ENCODE measurements around the gene TRAF2.

The TRAF2 gene

GRCh38 chr9:136922540-136922939 lies 36.2 kb downstream of the TRAF2 start:
- no peaks in the 10 kb centered on the region for H3K4me1 ChIP-seq (ENCODE audit: control insufficient read depth, insufficient read depth, low read length)
- no peak overlapping the region for H3K9ac ChIP-seq (ENCODE audit: low read length)
- H3K27ac ChIP-seq (ENCODE audit: low read depth, low read length): no peak overlapping the region
- H3K36me3 ChIP-seq (ENCODE audit: control insufficient read depth, insufficient read depth, low read length): peaks cover 76% of the 10 kb centered on the region
- no peaks in the 10 kb centered on the region for H3K9me3 ChIP-seq (ENCODE audit: control insufficient read depth, insufficient read depth, low read depth, low read length)
- no peak overlapping the region for H3K4me3 ChIP-seq (ENCODE audit: low read depth, low read length)
- no peaks in the 10 kb centered on the region for H3K27me3 ChIP-seq (ENCODE audit: control insufficient read depth, insufficient read depth, low read length)

- Histone ChIP-seq H3K4me1 (ENCODE audit: control insufficient read depth, insufficient read depth, low read length) (no peaks in the 10 kb centered on the region), H3K9ac (ENCODE audit: low read length) (no peak overlapping the region), H3K9me3 (ENCODE audit: control insufficient read depth, insufficient read depth, low read depth, low read length) (no peaks in the 10 kb centered on the region), H3K4me3 (ENCODE audit: low read depth, low read length) (no peak overlapping the region), H3K27ac (ENCODE audit: low read depth, low read length) (no peak overlapping the region), H3K36me3 (ENCODE audit: control insufficient read depth, insufficient read depth, low read length) (peaks cover 83% of the 10 kb centered on the region), H3K27me3 (ENCODE audit: control insufficient read depth, insufficient read depth, low read length) (no peaks in the 10 kb centered on the region)
Measured at GRCh38 chr9:136923881-136924280, 37.6 kb downstream of the TRAF2 start.

- Histone ChIP-seq H3K27ac (ENCODE audit: low read depth, low read length) (no peak overlapping the region), H3K36me3 (ENCODE audit: control insufficient read depth, insufficient read depth, low read length) (peaks cover 78% of the 10 kb centered on the region), H3K27me3 (ENCODE audit: control insufficient read depth, insufficient read depth, low read length) (no peaks in the 10 kb centered on the region), H3K9ac (ENCODE audit: low read length) (no peak overlapping the region), H3K4me1 (ENCODE audit: control insufficient read depth, insufficient read depth, low read length) (no peaks in the 10 kb centered on the region), H3K4me3 (ENCODE audit: low read depth, low read length) (no peak overlapping the region), H3K9me3 (ENCODE audit: control insufficient read depth, insufficient read depth, low read depth, low read length) (no peaks in the 10 kb centered on the region)
Measured at GRCh38 chr9:136925414-136926153, 39.3 kb downstream of the TRAF2 start.

- Histone ChIP-seq H3K27ac (ENCODE audit: low read depth, low read length) (no peak overlapping the region), H3K4me3 (ENCODE audit: low read depth, low read length) (no peak overlapping the region), H3K4me1 (ENCODE audit: control insufficient read depth, insufficient read depth, low read length) (no peaks in the 10 kb centered on the region), H3K36me3 (ENCODE audit: control insufficient read depth, insufficient read depth, low read length) (peaks cover 71% of the 10 kb centered on the region), H3K9me3 (ENCODE audit: control insufficient read depth, insufficient read depth, low read depth, low read length) (no peaks in the 10 kb centered on the region), H3K27me3 (ENCODE audit: control insufficient read depth, insufficient read depth, low read length) (no peaks in the 10 kb centered on the region), H3K9ac (ENCODE audit: low read length) (no peak overlapping the region)
Measured at GRCh38 chr9:136926154-136926704, 39.9 kb downstream of the TRAF2 start.

GRCh38 chr9:136926749-136927148 lies 40.4 kb downstream of the TRAF2 start:
- no peaks in the 10 kb centered on the region for H3K9me3 ChIP-seq (ENCODE audit: control insufficient read depth, insufficient read depth, low read depth, low read length)
- H3K9ac ChIP-seq (ENCODE audit: low read length): no peak overlapping the region
- no peak overlapping the region for H3K27ac ChIP-seq (ENCODE audit: low read depth, low read length)
- H3K27me3 ChIP-seq (ENCODE audit: control insufficient read depth, insufficient read depth, low read length): no peaks in the 10 kb centered on the region
- H3K36me3 ChIP-seq (ENCODE audit: control insufficient read depth, insufficient read depth, low read length): peaks cover 68% of the 10 kb centered on the region
- H3K4me3 ChIP-seq (ENCODE audit: low read depth, low read length): no peak overlapping the region
- no peaks in the 10 kb centered on the region for H3K4me1 ChIP-seq (ENCODE audit: control insufficient read depth, insufficient read depth, low read length)

GRCh38 chr9:136927343-136928271 lies 41.3 kb downstream of the TRAF2 start:
- no peaks in the 10 kb centered on the region for H3K9me3 ChIP-seq (ENCODE audit: control insufficient read depth, insufficient read depth, low read depth, low read length)
- no peak overlapping the region for H3K4me3 ChIP-seq (ENCODE audit: low read depth, low read length)
- H3K36me3 ChIP-seq (ENCODE audit: control insufficient read depth, insufficient read depth, low read length): peaks cover 66% of the 10 kb centered on the region
- H3K27me3 ChIP-seq (ENCODE audit: control insufficient read depth, insufficient read depth, low read length): no peaks in the 10 kb centered on the region
- H3K27ac ChIP-seq (ENCODE audit: low read depth, low read length): no peak overlapping the region
- no peak overlapping the region for H3K9ac ChIP-seq (ENCODE audit: low read length)
- no peaks in the 10 kb centered on the region for H3K4me1 ChIP-seq (ENCODE audit: control insufficient read depth, insufficient read depth, low read length)

- no peaks in the 10 kb centered on the region for H3K4me1 ChIP-seq (ENCODE audit: control insufficient read depth, insufficient read depth, low read length)
- H3K4me3 ChIP-seq (ENCODE audit: low read depth, low read length): no peak overlapping the region
- no peak overlapping the region for H3K9ac ChIP-seq (ENCODE audit: low read length)
- no peak overlapping the region for H3K27ac ChIP-seq (ENCODE audit: low read depth, low read length)
- no peaks in the 10 kb centered on the region for H3K27me3 ChIP-seq (ENCODE audit: control insufficient read depth, insufficient read depth, low read length)
- peaks cover 64% of the 10 kb centered on the region for H3K36me3 ChIP-seq (ENCODE audit: control insufficient read depth, insufficient read depth, low read length)
- no peaks in the 10 kb centered on the region for H3K9me3 ChIP-seq (ENCODE audit: control insufficient read depth, insufficient read depth, low read depth, low read length)
Measured at GRCh38 chr9:136928591-136928990, 42.3 kb downstream of the TRAF2 start.

GRCh38 chr9:136930014-136930413 lies 43.7 kb downstream of the TRAF2 start:
- no peak overlapping the region for H3K9ac ChIP-seq (ENCODE audit: low read length)
- no peak overlapping the region for H3K27ac ChIP-seq (ENCODE audit: low read depth, low read length)
- H3K36me3 ChIP-seq (ENCODE audit: control insufficient read depth, insufficient read depth, low read length): peaks cover 67% of the 10 kb centered on the region
- H3K9me3 ChIP-seq (ENCODE audit: control insufficient read depth, insufficient read depth, low read depth, low read length): no peaks in the 10 kb centered on the region
- H3K27me3 ChIP-seq (ENCODE audit: control insufficient read depth, insufficient read depth, low read length): no peaks in the 10 kb centered on the region
- H3K4me3 ChIP-seq (ENCODE audit: low read depth, low read length): no peak overlapping the region
- H3K4me1 ChIP-seq (ENCODE audit: control insufficient read depth, insufficient read depth, low read length): no peaks in the 10 kb centered on the region

GRCh38 chr9:136931611-136932130 lies 45.4 kb downstream of the TRAF2 start:
- H3K9me3 ChIP-seq (ENCODE audit: control insufficient read depth, insufficient read depth, low read depth, low read length): no peaks in the 10 kb centered on the region
- H3K36me3 ChIP-seq (ENCODE audit: control insufficient read depth, insufficient read depth, low read length): peaks cover 54% of the 10 kb centered on the region
- no peaks in the 10 kb centered on the region for H3K27me3 ChIP-seq (ENCODE audit: control insufficient read depth, insufficient read depth, low read length)
- no peak overlapping the region for H3K27ac ChIP-seq (ENCODE audit: low read depth, low read length)
- no peaks in the 10 kb centered on the region for H3K4me1 ChIP-seq (ENCODE audit: control insufficient read depth, insufficient read depth, low read length)
- no peak overlapping the region for H3K4me3 ChIP-seq (ENCODE audit: low read depth, low read length)
- no peak overlapping the region for H3K9ac ChIP-seq (ENCODE audit: low read length)

- Histone ChIP-seq H3K36me3 (ENCODE audit: control insufficient read depth, insufficient read depth, low read length) (peaks cover 44% of the 10 kb centered on the region), H3K27ac (ENCODE audit: low read depth, low read length) (no peak overlapping the region), H3K4me3 (ENCODE audit: low read depth, low read length) (no peak overlapping the region), H3K4me1 (ENCODE audit: control insufficient read depth, insufficient read depth, low read length) (peaks cover 5% of the 10 kb centered on the region), H3K9ac (ENCODE audit: low read length) (no peak overlapping the region), H3K27me3 (ENCODE audit: control insufficient read depth, insufficient read depth, low read length) (no peaks in the 10 kb centered on the region), H3K9me3 (ENCODE audit: control insufficient read depth, insufficient read depth, low read depth, low read length) (no peaks in the 10 kb centered on the region)
Measured at GRCh38 chr9:136934277-136934676, 48.0 kb downstream of the TRAF2 start.

GRCh38 chr9:136935651-136936050 lies 49.3 kb downstream of the TRAF2 start:
- peaks cover 51% of the 10 kb centered on the region for H3K36me3 ChIP-seq (ENCODE audit: control insufficient read depth, insufficient read depth, low read length)
- peaks cover 5% of the 10 kb centered on the region for H3K4me1 ChIP-seq (ENCODE audit: control insufficient read depth, insufficient read depth, low read length)
- no peak overlapping the region for H3K4me3 ChIP-seq (ENCODE audit: low read depth, low read length)
- H3K27ac ChIP-seq (ENCODE audit: low read depth, low read length): no peak overlapping the region
- no peaks in the 10 kb centered on the region for H3K27me3 ChIP-seq (ENCODE audit: control insufficient read depth, insufficient read depth, low read length)
- H3K9ac ChIP-seq (ENCODE audit: low read length): no peak overlapping the region
- no peaks in the 10 kb centered on the region for H3K9me3 ChIP-seq (ENCODE audit: control insufficient read depth, insufficient read depth, low read depth, low read length)
